OCI-LY7 (cell line): Measurements from ENCODE around the gene BBLN. TPM values are rescaled to one million over a fixed set of nuclear protein-coding genes. Genes with fewer than 3 reads are reported as not detected.

ENCODE experiments used
- BruUV-seq: library from RNA; stranded (reverse); fragments of 400-500 nt; replicated peaks from 2 replicates; lab custom pipeline; 2021; lab: Mats Ljungman, UMichigan
- CTCF ChIA-PET: fragments of 300-600 bp; sonication (Branson Sonifier 250); formaldehyde crosslinking; loops from one replicate; lab custom pipeline; 2022; ENCODE audit warnings: antibody characterized with exemption; ENCODE audit not compliant: unreplicated experiment; lab: Charles Lee
- POLR2A ChIA-PET: fragments of 300-600 bp; sonication (Branson Sonifier 250); formaldehyde crosslinking; loops from one replicate; lab custom pipeline; 2022; ENCODE audit warnings: antibody characterized with exemption; lab: Charles Lee
- DNase-seq: peaks from one replicate; pipeline ENCODE4 v3.0.0-alpha.2; 2015; ENCODE audit warnings: low spot score
- H2AFZ ChIP-seq: fragments of 200-600 bp; sonication (generic), shearing (Covaris generic); 2 replicates; pipeline ENCODE4 v1.6.1; 2014; ENCODE audit warnings: mild to moderate bottlenecking, antibody characterized with exemption, low read length, moderate library complexity
- H3K27ac ChIP-seq: fragments of 200-600 bp; sonication (generic); 2 replicates; pipeline ENCODE4 v1.5.1; 2014; ENCODE audit warnings: mixed run types, low read depth, mild to moderate bottlenecking, moderate library complexity, low read length, inconsistent platforms; ENCODE audit not compliant: poor library complexity, severe bottlenecking
- H3K36me3 ChIP-seq: fragments of 200-600 bp; sonication (generic); 2 replicates; pipeline ENCODE4 v1.6.1; 2014; ENCODE audit warnings: mild to moderate bottlenecking, antibody characterized with exemption, low read length, moderate library complexity, mixed read lengths; ENCODE audit not compliant: insufficient read depth
- H3K4me1 ChIP-seq: fragments of 200-600 bp; sonication (generic); 2 replicates; pipeline ENCODE4 v1.5.1; 2014; ENCODE audit warnings: mild to moderate bottlenecking, low read length; ENCODE audit not compliant: insufficient read depth, poor library complexity, severe bottlenecking
- H3K4me2 ChIP-seq: fragments of 200-600 bp; sonication (generic); 2 replicates; pipeline ENCODE4 v1.6.1; 2014; ENCODE audit warnings: mild to moderate bottlenecking, low read length
- H3K4me3 ChIP-seq: fragments of 200-600 bp; sonication (generic); 2 replicates; pipeline ENCODE4 v1.5.1; 2014; ENCODE audit warnings: mild to moderate bottlenecking, low read depth, low read length; ENCODE audit not compliant: poor library complexity, severe bottlenecking
- H3K79me2 ChIP-seq: fragments of 200-600 bp; sonication (generic); 2 replicates; pipeline ENCODE4 v1.6.1; 2016; ENCODE audit warnings: low read depth, mild to moderate bottlenecking, low read length, moderate library complexity, mixed read lengths; ENCODE audit not compliant: insufficient read depth
- H3K9me2 ChIP-seq: fragments of 200-600 bp; sonication (generic); 2 replicates; pipeline ENCODE4 v1.6.1; 2016; ENCODE audit warnings: mild to moderate bottlenecking, low read length, mixed read lengths; ENCODE audit not compliant: insufficient read depth
- H3K9me3 ChIP-seq: fragments of 200-600 bp; sonication (generic); 2 replicates; pipeline ENCODE4 v1.6.1; 2014; ENCODE audit warnings: mild to moderate bottlenecking, mixed run types, low read length, mixed read lengths
- H4K20me1 ChIP-seq: fragments of 200-600 bp; sonication (generic); 2 replicates; pipeline ENCODE4 v1.6.1; 2014; ENCODE audit warnings: mild to moderate bottlenecking, antibody characterized with exemption, low read length, moderate library complexity, mixed read lengths; ENCODE audit not compliant: insufficient read depth
- EZH2phosphoT487 ChIP-seq: fragments of 200-600 bp; sonication (generic); IDR thresholded peaks from 2 replicates; pipeline ENCODE4 v1.6.1; 2018; ENCODE audit warnings: low read depth, borderline replicate concordance, mild to moderate bottlenecking, mixed run types, antibody characterized with exemption, low read length, moderate library complexity, mixed read lengths
- intact Hi-C: fragments of 100-400 bp; cut with micrococcal nuclease; formaldehyde crosslinking; loops from one replicate; pipeline ENCODE4 v1.10.0; 2022; ENCODE audit not compliant: unreplicated experiment
- total RNA-seq, 2 experiments: library from RNA; depleted of rRNA in 1 of 2; stranded (reverse); fragments of >200 nt in 1 of 2; shearing (Covaris generic) in 1 of 2; gene quantifications; 2 replicates each; pipeline ENCODE4 v1.2.3, GENCODE V29; 2014 to 2022
- TF ChIP-seq, protein P1 (sequence below): fragments of 200-600 bp; sonication (generic); conservative IDR thresholded peaks from 2 replicates; pipeline ENCODE4 v1.5.1; 2014; ENCODE audit warnings: mild to moderate bottlenecking, antibody characterized with exemption, low read length, moderate library complexity, mixed read lengths

BBLN gene
- total RNA-seq, 2 experiments from 2014 or later = 66.9 to 104 TPM

GRCh38 chr9:128202648-128203023 lies 42.6 kb downstream of the BBLN start:
- peaks cover 14% of the 10 kb centered on the region for H3K4me1 ChIP-seq
- BruUV-seq = no TSS peak
- H3K27ac ChIP-seq = no peak overlapping the region
- H3K4me2 ChIP-seq = peak overlapping the region; percentile 50
- no peaks in the 10 kb centered on the region for H3K36me3 ChIP-seq
- intact Hi-C loops = loop anchor here (5.0 kb wide), 1 partner anchor 140 kb away; the partner anchor contains the start of gene SLC27A4
- H2AFZ ChIP-seq = peak overlapping the region; percentile 91
- TF ChIP-seq, protein P1, sequence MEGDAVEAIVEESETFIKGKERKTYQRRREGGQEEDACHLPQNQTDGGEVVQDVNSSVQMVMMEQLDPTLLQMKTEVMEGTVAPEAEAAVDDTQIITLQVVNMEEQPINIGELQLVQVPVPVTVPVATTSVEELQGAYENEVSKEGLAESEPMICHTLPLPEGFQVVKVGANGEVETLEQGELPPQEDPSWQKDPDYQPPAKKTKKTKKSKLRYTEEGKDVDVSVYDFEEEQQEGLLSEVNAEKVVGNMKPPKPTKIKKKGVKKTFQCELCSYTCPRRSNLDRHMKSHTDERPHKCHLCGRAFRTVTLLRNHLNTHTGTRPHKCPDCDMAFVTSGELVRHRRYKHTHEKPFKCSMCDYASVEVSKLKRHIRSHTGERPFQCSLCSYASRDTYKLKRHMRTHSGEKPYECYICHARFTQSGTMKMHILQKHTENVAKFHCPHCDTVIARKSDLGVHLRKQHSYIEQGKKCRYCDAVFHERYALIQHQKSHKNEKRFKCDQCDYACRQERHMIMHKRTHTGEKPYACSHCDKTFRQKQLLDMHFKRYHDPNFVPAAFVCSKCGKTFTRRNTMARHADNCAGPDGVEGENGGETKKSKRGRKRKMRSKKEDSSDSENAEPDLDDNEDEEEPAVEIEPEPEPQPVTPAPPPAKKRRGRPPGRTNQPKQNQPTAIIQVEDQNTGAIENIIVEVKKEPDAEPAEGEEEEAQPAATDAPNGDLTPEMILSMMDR = no peak
- no peak for TF ChIP-seq EZH2phosphoT487
- no peak for DNase-seq
- POLR2A ChIA-PET = interaction anchor here (0.5 kb wide), 1 partner anchor 169 kb away, joined by 3 read pairs; the partner anchor contains the start of gene URM1
- no peaks in the 10 kb centered on the region for H3K9me3 ChIP-seq
- CTCF ChIA-PET = no interaction called here
- no peaks in the 10 kb centered on the region for H3K79me2 ChIP-seq
- H3K9me2 ChIP-seq = no peaks in the 10 kb centered on the region
- no peak overlapping the region for H3K4me3 ChIP-seq
- no peaks in the 10 kb centered on the region for H4K20me1 ChIP-seq

DNA sequence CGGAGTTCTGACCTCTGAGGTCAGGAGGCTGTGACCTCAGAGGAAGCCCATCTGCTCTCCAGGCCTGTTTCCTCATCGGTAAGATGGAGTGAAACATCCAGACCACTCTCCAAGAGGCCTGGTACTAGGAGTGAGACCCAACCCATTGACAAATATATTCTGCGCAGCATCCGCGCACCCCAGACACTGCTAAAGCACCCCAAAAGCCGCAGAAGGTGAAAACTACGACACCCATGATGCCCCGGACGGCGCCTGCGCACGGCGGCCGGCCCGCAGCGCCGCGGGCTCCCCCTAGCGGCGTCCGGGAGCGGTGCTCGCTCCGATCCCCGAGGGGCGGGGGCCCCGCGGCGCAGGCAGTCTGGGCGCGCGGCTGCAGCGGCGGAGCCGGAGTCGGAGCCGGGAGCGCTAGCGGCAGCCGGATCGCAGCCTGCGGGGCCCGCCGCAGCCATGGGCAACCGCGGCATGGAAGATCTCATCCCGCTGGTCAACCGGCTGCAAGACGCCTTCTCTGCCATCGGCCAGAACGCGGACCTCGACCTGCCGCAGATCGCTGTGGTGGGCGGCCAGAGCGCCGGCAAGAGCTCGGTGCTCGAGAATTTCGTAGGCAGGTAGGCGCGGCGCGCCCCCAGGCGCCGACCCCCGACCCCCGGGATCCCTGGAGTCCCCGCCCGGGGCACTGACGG lies 43.1 kb downstream of the BBLN start, which contains the start of gene DNM1:
Gene DNM1, plus strand, starts transcription at position 356 of the 683 bp plus-strand sequence. Its CDS starts 92 bp downstream, at position 448.
- peak; percentile 81 for DNase-seq
- Histone ChIP-seq H3K36me3 (no peaks in the 10 kb centered on the region), H3K4me1 (peaks cover 14% of the 10 kb centered on the region), H3K9me2 (no peaks in the 10 kb centered on the region), H4K20me1 (no peaks in the 10 kb centered on the region), H3K4me2 (peak within 1 kb of the TSS; percentile 82), H3K9me3 (no peaks in the 10 kb centered on the region), H3K27ac (no peak within 1 kb of the TSS), H3K4me3 (peak within 1 kb of the TSS; percentile 64), H3K79me2 (no peaks in the 10 kb centered on the region), H2AFZ (peak within 1 kb of the TSS; percentile 91)
- CTCF ChIA-PET = no interaction called here
- no TSS peak for BruUV-seq
- intact Hi-C loops = loop anchor here (5.0 kb wide), 1 partner anchor 139 kb away; the partner anchor contains the start of gene SLC27A4
- TF ChIP-seq EZH2phosphoT487 = no peak
- TF ChIP-seq, protein P1 = peak; percentile 78
- POLR2A ChIA-PET = no interaction called here
